ENCODE data around the gene HMGN3.
A peak's percentile ranks its signal among the peaks of the same experiment; 100 is the strongest.
"Not testable (repeated sequence)": the region's sequence is repeated elsewhere in the genome, so short reads cannot be mapped to it uniquely, and the experiment has no call there.

HMGN3 gene

GRCh38 chr6:79234150-79235022, at the start of gene HMGN3:
Gene HMGN3 (minus strand): TSS chr6:79234682.
- DNase-seq = peak; percentile 95

GRCh38 chr6:79280756-79281155, 46.3 kb upstream of the HMGN3 start:
- no peak for DNase-seq

GRCh38 chr6:79277109-79277508, 42.6 kb upstream of the HMGN3 start:
- DNase-seq = no peak

DNA sequence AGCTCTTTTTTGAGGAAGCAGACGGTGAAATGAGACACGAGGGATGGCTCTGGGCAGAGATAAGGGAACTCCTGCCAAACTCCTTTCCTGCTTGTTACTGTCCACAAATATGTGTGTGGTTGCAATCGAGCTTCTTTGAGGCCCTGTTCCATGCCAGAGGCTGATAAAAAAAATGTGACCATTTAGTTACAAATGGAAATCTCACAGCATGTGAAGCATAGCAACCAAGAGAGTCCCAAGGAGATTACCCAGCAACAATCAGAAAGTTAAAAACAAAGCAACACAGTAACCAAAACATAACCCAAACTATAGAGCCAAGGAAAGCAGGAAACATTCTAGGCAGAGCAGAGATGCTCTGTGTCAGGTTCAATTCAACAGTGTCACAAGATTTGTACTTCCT, 35.4 kb upstream of the HMGN3 start:
- peak; percentile 82 for DNase-seq

DNA sequence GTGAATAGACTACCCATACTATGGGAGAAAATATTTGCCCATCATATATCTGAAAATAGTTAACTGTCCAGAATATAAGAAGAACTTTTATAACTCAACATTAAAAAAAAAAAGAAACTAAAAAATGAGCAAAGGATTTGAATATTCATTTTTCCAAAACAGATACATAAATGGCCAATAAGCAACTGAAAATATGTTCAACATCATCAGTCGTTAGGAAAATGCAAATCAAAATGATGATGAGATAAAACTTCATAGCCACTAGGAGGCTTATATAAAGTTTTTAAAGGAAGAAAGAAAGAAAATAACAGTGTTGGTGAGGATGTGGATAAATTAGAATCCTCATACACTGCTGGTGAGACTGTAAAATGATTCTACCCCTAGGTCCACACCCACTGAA, 32.6 kb upstream of the HMGN3 start:
- DNase-seq = no peak

DNA sequence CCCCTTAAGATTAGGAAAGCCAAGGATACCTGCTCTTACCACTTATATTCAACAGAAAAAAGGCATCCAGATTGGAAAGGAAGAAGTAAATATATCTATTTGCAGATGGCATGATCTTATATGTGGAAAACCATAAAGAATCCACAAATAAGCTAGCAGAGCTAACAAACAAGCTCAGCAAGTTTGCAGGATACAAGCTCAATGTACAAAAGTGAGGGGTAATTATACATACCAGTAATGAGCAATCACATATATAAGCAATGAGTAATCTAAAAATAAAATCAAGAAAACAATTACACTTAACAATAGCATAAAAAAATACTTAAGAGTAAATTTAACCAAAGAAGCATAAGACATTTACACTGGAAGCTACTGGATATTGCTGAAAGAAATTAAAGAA, 31.6 kb upstream of the HMGN3 start:
- DNase-seq = no peak

DNA sequence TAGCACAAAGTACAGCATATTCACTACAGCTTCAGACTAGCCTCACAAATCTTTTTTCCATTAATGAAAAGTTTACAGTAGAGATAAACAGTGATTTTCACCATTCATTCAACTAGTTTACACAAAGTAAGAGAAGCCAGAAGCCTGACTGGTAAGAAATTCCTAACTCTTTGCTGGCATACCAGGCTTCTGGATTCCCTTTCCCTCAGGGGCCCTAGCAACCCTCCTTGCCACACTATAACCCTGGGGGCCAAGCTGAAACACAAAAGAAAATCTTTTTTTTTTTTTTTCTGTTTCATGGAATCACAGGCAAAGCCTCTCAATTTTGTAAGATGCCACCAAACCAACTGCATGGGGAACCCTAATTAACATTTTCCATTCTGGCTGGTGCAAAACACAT, 28.9 kb upstream of the HMGN3 start:
- no peak for DNase-seq

- DNase-seq = no peak
These were observed 27.2 kb upstream of the HMGN3 start for GRCh38 chr6:79261666-79262065.

DNA sequence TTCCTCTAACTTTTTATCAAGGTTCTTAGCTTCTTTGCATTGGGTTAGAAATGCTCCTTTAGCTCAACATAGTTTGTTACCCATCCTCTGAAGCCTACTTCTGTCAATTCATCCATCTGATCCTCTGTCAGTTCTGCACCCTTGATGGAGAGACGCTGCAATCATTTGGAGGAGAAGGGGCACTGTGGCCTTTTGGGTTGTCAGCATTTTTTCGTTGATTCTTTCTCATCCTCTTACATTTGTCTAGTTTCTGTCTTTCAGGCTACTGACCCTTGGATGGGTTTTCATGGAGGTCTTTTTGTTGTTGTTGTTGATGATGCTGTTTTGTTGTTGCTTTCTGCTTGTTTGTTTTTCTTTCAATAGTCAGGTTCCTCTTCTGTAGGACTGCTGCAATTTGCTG, 26.3 kb upstream of the HMGN3 start:
- DNase-seq = no peak

GRCh38 chr6:79257381-79258205, 23.1 kb upstream of the HMGN3 start:
- DNase-seq = no peak

GRCh38 chr6:79256770-79257169, 22.3 kb upstream of the HMGN3 start:
- DNase-seq = not testable (repeated sequence)

DNA sequence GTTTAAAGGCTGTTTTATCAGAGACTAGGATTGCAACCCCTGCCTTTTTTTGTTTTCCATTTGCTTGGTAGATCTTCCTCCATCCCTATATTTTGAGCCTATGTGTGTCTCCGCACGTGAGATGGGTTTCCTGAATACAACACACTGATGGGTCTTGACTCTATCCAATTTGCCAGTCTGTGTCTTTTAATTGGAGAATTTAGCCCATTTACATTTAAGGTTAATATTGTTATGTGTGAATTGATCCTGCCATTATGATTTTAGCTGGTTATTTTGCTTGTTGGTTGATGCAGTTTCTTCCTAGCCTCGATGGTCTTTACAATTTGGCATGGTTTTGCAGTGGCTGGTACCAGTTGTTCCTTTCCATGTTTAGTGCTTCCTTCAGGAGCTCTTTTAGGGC, 20.6 kb upstream of the HMGN3 start:
- DNase-seq = not testable (repeated sequence)

GRCh38 chr6:79250559-79250958, 16.1 kb upstream of the HMGN3 start:
- DNase-seq = no peak

- DNase-seq = peak; percentile 50
These were observed 15.6 kb upstream of the HMGN3 start for GRCh38 chr6:79250107-79250514.

- no peak for DNase-seq
These were observed 14.7 kb upstream of the HMGN3 start for GRCh38 chr6:79249136-79249535.

DNA sequence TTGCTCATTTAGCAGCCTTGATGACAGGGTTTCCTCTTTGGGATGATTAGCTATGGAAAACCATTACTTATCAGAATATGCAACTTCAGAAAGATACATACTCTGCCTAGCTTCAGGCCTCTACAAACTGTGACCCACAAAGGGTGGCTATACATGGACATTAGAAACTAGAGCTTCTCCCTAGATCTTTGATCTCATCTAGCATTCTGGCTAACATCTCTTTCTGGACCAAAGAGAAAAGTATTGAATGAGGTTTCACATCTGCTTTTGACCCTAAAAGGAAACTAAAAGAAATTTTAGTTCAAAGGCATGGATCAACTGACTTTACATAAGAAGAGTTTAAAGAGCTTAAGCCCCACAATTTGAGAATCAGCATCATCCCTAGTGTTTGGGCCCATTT, 12.4 kb upstream of the HMGN3 start:
- no peak for DNase-seq

DNA sequence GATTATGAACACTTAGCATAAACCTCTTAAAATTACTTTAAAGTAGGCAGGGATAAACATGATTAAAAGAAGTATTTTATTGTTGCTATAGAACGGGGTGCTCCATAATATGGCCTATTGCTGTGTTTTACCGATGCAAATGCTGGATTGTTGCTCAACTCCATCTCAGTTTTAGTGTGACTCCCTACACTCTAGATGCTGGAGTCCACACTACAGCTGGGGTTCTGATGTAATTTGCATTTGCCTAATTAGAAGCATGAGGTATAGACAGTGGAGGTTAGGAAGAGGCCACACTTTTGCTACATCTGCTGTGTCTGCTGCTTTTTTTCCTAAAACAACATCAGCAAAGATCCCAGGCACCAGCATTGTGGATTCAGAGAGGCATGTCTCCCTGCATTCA, 6.7 kb upstream of the HMGN3 start:
- no peak for DNase-seq

- no peak for DNase-seq
These were observed 6.0 kb upstream of the HMGN3 start for GRCh38 chr6:79240509-79240908.

DNA sequence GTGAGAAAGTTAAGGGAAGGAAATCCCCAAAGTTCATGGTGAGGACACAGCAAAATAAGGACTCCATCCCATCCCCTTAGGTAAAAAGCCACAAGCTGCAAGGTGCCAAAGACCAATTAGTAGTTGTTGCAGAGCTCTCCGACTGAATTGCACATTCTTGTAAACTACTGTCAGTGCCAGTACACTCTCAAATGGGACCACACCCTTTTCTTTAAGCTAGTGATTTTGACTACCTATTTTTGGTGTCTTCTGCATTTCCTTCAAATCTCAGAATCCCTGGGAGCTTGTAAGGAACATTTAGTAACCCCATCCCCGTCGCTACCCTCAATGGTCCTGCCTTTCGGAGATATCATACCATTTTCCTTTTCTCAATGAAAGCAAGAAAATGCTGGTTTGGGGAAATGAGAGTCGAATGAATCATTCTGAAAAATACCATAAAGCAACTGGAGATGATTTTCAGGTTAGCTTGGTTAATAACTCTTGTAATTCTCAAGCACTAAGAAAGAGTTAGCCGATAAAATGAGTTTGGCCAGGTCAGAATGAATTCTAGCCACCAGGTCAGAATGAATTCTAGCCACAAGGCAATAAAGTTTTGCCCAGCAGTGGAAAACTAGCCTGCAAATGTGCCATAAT, 5.2 kb upstream of the HMGN3 start:
- no peak for DNase-seq

GRCh38 chr6:79238919-79239318, 4.4 kb upstream of the HMGN3 start:
- no peak for DNase-seq

DNA sequence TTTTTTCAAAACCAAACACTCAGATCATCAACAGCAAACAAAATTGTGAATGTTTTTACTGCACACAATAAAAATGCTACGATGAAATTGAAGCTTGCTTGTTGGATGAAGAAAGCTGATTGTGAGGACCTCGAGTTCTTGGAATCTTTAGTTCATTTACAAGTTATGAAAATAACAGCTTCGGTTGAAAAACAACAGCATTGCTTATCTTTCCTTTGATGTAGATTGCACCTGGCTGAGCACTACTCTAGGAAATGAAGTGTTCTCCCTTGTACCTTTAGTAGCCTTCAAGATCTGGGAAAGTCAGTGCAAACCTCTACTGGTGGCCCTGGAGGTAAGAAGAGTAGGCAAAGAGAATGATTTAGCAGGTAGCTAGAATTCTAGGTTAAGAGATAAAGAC, 2.2 kb upstream of the HMGN3 start:
- no peak for DNase-seq

DNA sequence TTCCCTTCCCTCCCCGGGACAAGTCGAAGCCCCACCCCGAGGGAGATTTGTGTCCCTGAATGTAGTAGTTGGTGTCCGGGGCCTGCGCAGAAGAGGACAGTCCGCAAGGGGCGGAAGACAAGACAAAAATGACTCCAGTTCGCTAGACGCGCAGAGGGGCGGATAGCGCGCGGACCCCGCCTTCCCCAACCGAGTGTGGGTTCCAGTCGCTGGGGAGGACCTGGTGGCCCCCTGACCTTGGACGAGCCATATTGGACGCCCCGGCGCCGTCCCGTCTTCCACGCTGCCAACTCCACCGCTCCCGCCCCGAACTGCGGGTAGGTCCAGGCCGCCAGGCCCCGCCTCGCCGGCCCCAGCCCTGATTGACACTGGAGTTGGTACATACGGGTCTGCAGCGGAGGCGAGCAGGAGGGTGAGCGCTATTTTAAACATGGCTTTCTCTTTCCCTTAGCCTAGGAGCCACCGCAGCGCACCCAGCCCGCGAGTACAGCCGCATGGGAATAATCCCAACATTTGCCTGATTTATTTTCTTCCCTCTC, 802 bp downstream of the HMGN3 start:
- DNase-seq = peak; percentile 87
